HG03175 (cell line): Measurements from ENCODE around the gene CYP2J2.
"Not testable (repeated sequence)": the region's sequence is repeated elsewhere in the genome, so short reads cannot be mapped to it uniquely, and the experiment has no call there.

Experiments used
- ATAC-seq: cut with Tn5 transposase; IDR thresholded peaks from one replicate; pipeline ENCODE4 v1.9.1; 2021; ENCODE audit warnings: mild to moderate bottlenecking, moderate library complexity; ENCODE audit not compliant: unreplicated experiment

The CYP2J2 gene, protein sequence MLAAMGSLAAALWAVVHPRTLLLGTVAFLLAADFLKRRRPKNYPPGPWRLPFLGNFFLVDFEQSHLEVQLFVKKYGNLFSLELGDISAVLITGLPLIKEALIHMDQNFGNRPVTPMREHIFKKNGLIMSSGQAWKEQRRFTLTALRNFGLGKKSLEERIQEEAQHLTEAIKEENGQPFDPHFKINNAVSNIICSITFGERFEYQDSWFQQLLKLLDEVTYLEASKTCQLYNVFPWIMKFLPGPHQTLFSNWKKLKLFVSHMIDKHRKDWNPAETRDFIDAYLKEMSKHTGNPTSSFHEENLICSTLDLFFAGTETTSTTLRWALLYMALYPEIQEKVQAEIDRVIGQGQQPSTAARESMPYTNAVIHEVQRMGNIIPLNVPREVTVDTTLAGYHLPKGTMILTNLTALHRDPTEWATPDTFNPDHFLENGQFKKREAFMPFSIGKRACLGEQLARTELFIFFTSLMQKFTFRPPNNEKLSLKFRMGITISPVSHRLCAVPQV

DNA sequence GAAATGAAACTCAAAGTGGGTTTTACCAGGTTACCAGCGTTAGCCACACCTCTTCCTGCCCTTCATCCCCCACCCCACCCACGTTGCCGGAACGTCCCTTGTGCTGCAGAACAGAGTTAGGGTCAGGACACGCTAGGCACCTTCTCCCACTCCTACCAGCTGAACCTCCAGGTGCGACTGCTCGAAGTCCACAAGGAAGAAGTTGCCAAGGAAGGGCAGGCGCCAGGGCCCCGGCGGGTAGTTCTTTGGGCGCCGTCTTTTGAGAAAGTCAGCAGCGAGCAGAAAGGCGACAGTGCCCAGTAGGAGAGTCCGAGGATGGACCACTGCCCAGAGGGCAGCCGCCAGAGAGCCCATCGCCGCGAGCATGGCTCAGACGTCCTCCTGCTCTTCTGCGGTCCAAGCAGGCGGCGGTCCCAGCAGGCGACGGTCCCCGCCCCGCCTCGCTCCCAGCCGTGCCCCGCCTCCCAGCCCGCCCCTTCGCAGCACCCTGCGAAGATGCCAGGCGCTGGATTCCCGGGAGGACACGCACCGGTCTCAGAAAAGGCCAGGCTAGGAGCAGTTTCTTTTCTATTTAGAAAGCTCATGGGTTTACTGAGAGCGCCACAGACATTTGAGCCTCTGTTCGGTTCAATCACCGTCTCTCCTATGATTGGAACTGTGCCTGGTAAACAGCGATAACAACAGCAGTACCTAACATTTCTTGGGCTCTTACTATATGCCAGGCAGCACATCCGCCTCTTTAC is at the start of gene CYP2J2:
Gene CYP2J2 (minus strand): TSS at position 393 of the 743 bp plus-strand sequence. CDS start 27 bp downstream, at position 366.
- ATAC-seq: peak; percentile 66

DNA sequence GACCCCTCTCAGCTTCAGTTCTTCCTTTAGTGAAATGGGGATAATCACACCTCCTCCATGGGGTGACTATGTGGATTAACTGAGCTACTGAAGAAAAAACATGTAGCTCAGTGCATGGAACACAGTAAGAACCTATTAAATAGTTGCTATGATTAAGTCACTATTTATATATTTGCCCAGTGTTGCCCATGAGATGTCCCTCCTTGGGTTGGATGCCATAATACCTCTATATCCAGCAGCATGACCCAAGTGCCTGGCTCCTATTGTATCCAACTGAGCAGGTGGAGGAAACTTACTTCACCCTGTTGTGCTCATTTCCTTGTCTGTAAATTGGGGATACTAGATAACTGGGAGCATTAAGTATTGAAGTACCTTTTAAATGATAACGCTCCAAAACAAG is 47.1 kb upstream of the CYP2J2 start:
- ATAC-seq: no peak

DNA sequence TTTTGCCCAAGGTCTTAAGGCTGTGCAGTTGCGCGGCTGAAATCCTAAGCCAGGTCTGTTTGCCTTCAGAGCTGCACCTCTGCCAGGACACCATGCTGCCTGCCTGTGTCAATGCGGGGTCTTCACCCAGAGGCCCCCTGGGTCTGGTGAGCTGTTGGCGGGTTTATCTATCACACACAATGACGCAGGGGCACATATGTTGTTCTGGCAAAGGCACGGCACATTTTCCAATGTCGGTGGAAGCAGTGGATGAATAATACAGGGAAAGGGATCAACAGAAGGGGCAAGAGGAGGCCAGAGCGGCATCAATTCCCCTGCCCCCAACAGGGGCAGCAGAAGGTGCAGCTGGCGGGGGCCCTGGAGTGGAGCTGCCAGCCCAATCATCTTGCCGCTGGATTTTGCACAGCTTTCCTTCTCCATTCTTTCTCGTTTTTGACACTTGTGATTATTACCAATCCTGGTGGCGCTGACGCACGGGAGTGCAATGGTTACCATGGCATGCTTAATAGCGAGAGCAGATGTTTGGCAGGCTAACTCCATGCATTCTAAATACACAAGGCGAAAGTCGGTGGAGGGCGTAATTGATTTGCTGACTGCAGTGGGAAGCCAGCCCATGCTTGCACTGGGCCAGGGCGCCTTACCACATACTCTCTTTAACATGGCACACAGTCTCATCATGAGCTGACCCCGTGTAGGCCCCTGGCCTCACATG is 45.8 kb upstream of the CYP2J2 start:
- no peak for ATAC-seq

DNA sequence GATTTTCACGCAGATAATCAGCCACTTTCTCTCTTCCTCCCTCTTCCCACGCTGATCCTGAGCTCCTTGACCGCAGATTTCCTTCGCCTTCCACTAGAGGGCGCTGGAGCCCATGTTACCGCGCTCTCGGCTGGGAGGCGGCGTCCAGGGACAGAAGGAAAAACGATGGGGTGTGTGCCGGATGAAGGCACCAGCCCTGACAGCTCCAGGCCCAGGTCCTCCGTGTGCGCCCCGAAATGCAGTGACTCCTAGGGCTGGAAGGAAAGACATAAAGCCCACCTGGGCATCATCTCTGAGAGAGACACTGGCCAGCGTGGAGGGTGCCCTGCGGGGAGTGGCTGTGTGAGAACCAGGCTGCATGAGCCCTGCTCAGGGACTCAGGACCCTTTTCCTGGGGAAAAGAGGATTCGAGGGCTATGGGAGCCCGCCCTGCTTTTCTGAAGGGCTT is 44.9 kb upstream of the CYP2J2 start:
- ATAC-seq: peak; percentile 63

DNA sequence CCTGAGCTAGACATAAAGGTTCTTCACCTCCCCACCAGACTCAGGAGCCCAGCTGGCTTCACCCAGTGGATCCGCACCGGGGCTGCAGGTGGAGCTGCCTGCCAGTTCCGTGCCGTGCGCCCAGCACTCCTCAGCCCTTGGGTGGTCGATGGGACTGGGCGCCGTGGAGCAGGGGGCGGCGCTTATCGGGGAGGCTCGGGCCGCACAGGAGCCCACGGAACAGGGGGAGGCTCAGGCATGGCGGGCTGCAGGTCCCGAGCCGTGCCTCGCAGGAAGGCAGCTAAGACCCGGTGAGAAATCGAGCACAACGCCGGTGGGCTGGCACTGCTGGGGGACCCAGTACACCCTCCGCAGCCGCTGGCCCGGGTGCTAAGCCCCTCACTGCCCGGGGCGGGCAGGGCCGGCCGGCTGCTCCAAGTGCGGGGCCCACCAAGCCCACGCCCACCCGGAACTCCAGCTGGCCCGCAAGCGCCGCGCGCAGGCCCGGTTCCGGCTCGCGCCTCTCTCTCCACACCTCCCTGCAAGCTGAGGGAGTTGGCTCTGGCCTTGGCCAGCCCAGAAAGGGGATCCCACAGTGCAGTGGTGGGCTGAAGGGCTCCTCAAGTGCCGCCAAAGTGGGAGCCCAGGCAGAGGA is 43.1 kb upstream of the CYP2J2 start:
- ATAC-seq: not testable (repeated sequence)

DNA sequence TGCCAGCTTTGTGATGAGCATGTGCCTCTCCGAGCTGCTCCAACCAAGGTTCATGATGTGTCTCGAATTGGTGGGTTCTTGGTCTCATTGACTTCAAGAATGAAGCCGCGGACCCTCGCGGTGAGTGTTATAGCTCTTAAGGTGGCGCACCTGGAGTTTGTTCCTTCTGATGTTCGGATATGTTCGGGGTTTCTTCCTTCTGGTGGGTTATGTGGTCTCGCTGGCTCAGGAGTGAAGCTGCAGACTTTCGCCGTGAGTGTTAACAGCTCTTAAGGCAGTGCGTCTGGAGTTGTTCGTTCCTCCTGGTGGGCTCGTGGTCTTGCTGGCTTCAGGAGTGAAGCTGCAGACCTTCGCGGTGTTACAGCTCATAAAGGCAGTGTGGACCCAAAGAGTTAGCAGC is 42.2 kb upstream of the CYP2J2 start:
- not testable (repeated sequence) for ATAC-seq

DNA sequence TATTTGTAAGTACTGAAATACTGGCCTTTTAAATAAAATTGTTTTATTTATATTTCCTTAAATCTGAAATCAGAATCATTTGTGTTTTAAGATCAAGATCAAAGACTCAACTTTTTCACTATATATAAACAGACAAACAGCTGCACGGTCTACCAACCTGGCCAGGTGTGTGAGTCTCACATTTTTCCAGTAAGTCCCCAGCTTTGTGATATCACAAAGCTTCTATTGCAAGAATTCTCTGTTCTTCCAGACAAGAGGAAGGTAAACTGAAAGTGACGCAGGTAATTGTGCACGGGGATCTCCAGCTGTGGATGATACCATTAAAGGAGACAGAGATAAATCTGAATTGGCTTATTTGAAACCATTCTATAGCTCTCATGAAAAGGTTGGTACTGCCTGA is 41.2 kb upstream of the CYP2J2 start:
- no peak for ATAC-seq

DNA sequence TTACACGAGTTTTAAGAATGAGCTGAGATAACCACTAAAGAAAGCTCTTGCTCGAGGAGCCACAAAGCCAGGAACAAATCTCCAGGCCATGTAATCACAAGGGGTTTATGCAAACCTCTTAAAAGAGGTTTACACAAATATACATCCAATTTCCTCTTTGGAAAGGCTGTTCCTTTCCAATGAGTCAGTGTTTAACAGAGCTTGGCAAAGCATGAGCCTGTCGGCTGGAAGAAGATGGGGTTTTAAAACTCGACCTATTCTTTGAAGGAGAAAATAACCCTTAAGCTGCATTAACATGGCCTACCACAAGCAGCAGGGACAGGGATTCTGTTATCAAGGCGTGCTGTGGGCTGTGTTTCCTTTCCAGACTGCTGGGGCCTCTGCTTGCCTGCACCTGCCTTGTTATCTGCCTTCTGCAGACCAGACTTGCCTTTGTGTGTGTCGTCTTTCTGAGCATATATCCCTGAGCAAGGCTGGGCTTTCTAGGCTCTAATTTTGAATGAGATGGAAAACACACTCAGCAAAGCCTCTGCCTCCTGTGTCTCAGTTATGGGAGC is 40.6 kb upstream of the CYP2J2 start:
- ATAC-seq: no peak

DNA sequence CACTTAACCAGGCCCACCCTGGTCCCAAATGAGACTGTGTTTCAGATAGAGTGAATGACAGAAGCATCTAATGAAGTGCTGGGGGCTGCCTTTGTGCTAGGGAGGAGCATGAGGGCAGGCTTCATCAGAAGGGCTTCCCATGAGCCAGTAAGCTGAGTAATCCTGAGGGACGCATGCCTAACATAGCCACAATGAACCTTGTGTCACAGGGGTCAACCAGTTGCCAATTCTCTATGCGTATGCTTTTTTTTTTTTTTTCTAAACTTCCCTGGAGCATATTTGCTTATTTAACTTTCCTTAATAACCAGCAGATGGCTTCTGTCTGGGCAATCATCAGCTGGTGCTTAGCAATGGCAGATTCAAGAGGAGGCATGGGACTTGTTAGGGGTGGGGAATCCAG is 25.5 kb upstream of the CYP2J2 start:
- no peak for ATAC-seq

DNA sequence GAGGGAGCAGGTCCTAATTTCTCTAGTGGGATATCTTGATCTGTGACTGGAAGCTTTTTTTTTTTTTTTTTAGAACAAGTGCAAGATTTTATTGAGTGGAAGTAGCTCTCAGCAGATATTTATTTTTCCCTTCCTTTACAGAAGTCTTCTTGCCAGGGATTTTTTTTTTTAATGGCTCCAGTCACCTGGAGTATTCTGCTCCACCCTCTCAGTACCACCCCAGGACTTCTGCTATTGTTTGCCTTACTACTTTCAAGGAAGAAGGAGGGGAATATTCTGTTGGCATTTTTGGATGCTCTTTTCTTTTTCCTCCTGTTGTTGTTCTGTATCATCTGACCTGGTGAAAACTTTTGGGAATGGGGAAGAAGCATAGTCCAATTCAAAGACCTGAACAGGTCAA is 23.1 kb upstream of the CYP2J2 start:
- ATAC-seq: no peak

DNA sequence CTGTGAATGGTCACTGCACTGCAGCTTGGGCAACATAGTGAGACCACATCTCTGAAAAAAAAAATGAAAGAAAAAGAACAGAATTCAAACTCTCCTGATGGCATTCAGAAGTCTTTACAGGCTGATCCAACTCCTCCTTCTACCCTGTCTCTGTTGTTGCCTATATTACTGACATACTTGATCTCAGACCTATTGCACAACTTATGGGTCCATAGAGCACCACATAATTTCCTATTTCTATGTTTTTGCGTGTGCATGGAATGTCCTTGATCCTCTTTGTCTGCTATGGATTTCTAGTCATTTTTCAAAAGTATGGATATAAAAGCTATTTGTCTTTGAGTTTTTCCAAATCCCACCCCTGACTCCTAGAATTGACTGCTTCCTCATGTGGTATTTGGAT is 22.4 kb upstream of the CYP2J2 start:
- no peak for ATAC-seq

DNA sequence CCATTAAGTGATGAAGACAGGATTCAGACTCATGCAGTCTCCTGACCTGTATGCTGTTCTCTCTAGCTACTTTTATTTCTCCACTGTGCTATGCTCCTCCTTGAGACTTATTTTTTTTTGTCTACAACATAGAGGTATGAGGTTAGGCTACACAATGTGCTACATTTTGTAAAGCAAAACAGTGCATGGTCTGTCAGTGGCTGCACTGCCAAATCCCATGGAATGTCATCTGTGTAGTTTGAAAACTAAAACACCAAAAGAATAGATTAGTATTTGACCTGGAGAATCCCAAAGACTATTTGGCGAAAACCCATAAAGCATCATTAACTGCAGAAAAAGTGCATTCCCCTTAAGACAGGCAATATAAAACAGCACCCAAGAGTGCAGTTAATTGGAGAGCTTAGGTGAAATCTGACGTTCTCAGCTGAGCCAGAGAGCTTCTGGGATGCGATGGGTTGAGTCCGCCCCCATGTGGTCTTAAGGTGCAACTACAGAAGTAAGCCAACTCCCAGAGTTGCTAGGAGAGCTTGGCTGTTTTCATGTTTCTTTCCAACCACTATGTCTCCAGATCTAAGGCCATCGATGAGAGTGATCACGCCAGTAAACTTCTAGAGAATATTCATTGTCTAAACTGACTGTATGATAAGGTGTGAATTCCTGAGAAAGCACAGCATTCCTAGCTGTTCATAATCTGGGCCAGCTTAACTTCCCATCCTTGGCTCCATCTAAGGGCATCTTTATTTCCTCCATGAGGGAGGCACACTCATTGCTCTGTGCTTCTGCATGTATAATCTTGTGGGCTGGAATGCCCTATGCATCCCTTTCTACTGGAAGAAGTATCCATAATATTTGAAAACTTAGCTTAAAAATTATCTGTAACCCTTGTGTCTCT is 20.7 kb upstream of the CYP2J2 start:
- peak; percentile 93 for ATAC-seq

DNA sequence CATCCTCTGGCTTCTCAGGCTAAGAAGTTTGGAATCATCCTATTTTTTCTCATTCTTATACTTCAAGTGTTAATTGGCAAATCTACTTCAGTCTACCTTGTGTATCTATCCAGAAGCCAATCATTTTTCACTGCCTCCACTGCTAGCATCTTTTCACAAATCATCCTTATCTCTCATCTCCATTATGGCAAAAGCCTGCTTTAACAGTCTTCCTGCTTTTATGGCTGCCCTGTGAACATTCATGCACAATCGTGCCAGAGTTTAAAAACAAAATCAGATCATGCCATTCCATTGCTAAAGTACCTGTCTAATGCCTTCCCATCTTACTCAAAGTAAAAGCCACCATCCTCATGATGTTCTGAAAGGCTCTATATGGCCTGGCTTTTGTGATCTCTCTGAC is 19.2 kb upstream of the CYP2J2 start:
- no peak for ATAC-seq

DNA sequence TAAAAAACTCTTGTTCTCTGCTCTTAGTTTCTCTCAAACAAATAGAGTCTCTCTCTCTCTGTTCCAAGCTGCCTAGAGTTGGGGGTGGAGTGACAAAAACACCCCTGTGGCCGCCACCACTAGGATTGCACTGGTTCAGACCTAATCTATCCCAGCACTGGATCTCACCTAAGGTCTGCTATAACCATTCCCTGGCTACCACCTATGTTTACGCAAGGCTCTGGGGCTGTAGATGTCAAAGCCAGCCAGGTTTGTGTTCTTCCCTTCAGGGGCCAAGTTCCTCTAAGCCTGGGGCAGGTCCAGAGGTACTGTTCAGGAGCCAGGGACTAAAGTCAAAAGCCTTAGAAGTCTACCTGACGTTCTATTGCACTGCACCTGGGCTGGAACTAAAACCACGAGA is 12.8 kb upstream of the CYP2J2 start:
- no peak for ATAC-seq

DNA sequence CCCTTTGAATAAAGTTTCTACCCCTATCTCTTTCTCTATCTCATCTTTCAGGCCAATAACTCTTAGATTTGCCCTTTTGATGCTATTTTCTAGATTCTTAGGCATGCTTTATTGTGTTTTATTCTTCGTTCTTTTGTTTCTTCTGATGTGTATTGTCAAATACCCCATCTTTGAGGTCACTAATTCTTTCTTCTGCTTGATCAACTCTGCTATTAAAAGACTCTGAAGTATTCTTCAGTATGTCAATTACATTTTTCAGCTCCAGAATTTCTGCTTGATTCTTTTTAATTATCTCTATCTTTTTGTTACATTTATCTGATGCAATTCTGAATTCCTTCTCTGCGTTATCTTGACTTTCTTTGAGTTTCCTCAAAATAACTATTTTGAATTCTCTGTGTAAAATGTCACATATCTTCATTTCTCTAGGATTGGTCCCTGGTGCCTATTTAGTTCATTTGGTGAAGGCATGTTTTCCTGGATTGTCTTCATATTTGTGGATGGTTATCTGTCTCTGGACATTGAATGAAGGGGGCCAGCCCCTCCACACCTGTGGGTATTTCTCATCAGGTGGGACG is 11.2 kb upstream of the CYP2J2 start:
- no peak for ATAC-seq

DNA sequence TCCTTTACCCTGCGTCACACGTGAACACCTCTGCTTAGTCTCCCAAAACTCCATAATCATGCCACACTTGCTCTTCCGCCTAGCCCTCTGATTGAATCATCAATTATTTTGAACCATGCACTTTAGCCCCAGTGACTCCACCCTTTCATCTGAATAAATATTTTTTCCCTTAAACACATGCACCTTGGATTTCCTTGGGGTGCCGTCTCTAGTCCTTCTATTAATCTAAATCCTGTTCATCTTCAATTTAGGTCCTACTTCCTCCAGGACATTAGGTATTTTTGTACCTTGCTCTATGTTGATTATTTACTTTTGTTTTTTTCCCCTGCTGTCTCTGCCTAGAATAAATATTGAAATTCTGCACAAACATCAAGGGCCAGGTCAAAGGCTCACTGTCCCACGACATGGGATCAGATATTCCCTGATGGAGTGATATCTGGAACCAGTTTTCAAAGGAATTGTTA is 9.8 kb upstream of the CYP2J2 start:
- no peak for ATAC-seq

DNA sequence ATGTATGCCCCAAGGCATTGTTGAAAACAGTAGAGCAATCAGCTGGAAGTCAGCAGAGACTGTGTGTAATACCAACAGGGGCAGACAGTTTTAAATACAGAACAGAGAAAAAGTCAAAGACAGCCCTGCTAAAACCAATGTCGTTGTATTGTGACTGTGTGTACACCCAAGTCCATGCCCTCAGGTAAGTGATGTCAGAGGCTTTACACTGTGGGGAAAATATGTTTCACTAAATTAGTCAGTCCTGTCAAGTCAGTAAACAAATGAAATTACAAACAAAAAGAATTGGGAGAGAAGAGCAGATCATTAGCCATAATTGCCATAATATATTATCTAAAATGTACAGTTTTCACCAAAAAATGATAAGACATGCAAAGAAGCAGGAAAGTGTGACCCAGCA is 2.4 kb upstream of the CYP2J2 start:
- no peak for ATAC-seq

DNA sequence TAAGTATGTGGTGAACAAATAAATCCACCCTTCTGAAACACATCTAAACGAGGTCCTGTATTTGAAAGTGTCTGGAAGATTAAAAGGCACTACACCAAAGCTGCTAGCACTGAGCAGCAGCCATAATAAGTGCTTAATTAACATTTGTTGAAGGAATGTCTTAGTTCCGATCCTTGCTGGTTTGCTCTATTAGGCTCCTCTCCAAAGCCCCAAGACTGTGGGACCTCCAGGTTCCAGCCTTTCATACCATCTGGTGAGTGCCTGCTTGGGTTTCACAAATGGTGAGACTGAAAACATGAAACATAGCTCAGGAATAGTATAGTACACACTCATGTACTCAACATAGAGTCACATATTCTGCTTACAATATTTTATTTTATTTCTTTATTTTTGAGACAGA is 640 bp upstream of the CYP2J2 start:
- no peak for ATAC-seq

DNA sequence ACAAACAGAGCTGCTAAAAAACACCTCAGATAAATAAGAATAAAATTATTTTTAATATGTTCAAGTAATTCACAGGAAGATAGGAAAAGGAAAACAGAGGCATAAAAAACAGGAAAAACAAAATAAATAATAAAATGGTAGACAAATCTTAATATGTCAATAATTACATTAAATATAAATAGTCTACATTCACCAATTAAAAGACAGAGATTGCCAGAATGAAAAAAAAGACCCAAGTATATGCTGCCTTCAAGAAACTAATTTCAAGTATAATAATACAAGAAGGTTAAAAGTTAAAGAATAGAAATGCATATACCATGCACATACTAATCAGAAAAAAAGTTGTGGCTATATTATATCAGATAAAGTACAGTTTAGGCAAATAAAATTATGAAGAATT is 1.9 kb downstream of the CYP2J2 start:
- ATAC-seq: no peak
